ENCODE results near the gene MUCL3.

DNA sequence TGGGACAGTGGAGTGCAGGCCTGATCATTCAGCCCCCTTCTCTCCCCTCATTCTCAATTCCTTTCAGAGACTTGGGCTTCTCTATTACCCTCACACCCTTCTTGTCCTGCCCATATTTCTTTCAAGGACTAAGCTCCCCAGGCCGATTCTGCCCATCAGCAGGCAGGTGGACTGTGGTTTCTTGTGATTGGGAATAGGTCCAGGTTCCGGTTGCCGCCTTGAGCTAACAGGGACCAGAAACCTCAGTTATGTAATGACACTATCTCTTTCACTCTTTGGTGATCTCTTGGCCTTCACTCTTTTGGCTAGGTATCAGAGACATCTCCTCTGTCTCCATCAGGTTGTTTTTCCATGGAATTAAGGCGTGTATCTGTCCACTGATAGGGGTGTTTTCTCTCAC lies 6.5 kb downstream of the MUCL3 start:
- TF ChIP-seq, protein P1, sequence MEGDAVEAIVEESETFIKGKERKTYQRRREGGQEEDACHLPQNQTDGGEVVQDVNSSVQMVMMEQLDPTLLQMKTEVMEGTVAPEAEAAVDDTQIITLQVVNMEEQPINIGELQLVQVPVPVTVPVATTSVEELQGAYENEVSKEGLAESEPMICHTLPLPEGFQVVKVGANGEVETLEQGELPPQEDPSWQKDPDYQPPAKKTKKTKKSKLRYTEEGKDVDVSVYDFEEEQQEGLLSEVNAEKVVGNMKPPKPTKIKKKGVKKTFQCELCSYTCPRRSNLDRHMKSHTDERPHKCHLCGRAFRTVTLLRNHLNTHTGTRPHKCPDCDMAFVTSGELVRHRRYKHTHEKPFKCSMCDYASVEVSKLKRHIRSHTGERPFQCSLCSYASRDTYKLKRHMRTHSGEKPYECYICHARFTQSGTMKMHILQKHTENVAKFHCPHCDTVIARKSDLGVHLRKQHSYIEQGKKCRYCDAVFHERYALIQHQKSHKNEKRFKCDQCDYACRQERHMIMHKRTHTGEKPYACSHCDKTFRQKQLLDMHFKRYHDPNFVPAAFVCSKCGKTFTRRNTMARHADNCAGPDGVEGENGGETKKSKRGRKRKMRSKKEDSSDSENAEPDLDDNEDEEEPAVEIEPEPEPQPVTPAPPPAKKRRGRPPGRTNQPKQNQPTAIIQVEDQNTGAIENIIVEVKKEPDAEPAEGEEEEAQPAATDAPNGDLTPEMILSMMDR (IDR thresholded peaks at IDR 0.05): no peak
- no peak for TF ChIP-seq EZH2 (IDR thresholded peaks at IDR 0.05; ENCODE audit: borderline replicate concordance, insufficient read depth, low read depth, low read length, poor library complexity, severe bottlenecking)
